Measurements from ENCODE around the gene PTGES3. TPM values are rescaled to one million over a fixed set of nuclear protein-coding genes. Genes with fewer than 3 reads are reported as not detected.
A peak's percentile ranks its signal among the peaks of the same experiment; 100 is the strongest.

PTGES3 gene
- total RNA-seq, 1 experiment from 2014 or later, result 435 TPM

- peak overlapping the region; percentile 73 to 81 (median 81); a peak in 6 of 7 replicates for H3K27ac Mint-ChIP-seq
These were observed 55.2 kb downstream of the PTGES3 start for GRCh38 chr12:56632701-56633467.

More at GRCh38 chr12:56632701-56633467, 55.2 kb downstream of the PTGES3 start:
- H3K27me3 ChIP-seq (ENCODE audit: insufficient read depth, low read length), result no peaks in the 10 kb centered on the region
- no peak for DNase-seq
- no peak overlapping the region for H4K8ac ChIP-seq (replicated peaks; ENCODE audit: insufficient read length, low read depth, low read length)
- no peak overlapping the region for H2BK15ac ChIP-seq (ENCODE audit: low read depth, low read length)
- no peak overlapping the region for H3K9ac ChIP-seq (ENCODE audit: extremely low read depth, insufficient read length, low read length)
- H4K20me1 ChIP-seq (ENCODE audit: control insufficient read depth, insufficient read depth, insufficient read length), result no peaks in the 10 kb centered on the region
- peak overlapping the region; percentile 90 for H3K4me2 ChIP-seq (ENCODE audit: insufficient read depth, insufficient read length, low read length)
- no peak overlapping the region for H2BK20ac ChIP-seq (ENCODE audit: low read depth, low read length, poor library complexity, severe bottlenecking)
- H4K91ac ChIP-seq (ENCODE audit: insufficient read length, low read depth, low read length), result no peak overlapping the region
- no peak overlapping the region for H3T11ph ChIP-seq (ENCODE audit: low read length)
- H3K79me2 ChIP-seq (ENCODE audit: insufficient read depth, low read length), result peaks cover 10% of the 10 kb centered on the region; the same call in 1 of the 2 replicates
- no peak overlapping the region for H2BK5ac ChIP-seq (ENCODE audit: insufficient read length, low read length)
- H4K5ac ChIP-seq (ENCODE audit: insufficient read length, low read depth, low read length), result no peak overlapping the region
- H3K4me3 Mint-ChIP-seq, result peak overlapping the region; percentile 36 to 92
- peaks cover 2 to 12% (median 3%) of the 10 kb centered on the region in 3 experiments; a peak in 5 of 7 replicates for H3K36me3 Mint-ChIP-seq (ENCODE audit: insufficient read depth in 1 of 3, low read depth in 3 of 3)
- H2BK12ac ChIP-seq (ENCODE audit: insufficient read length, low read depth, low read length), result no peak overlapping the region
- no peak overlapping the region for H3K4ac ChIP-seq (ENCODE audit: low read depth, low read length)
- no peak overlapping the region for H2BK120ac ChIP-seq (ENCODE audit: low read depth, low read length, poor library complexity, severe bottlenecking)
- TF ChIP-seq CTCF (conservative IDR thresholded peaks at IDR 0.05), result no peak
- no peak overlapping the region for H2AFZ ChIP-seq (ENCODE audit: low read length)
- no peak overlapping the region for H3K18ac ChIP-seq (ENCODE audit: insufficient read length, low read depth, low read length)
- no peak overlapping the region for H3K56ac ChIP-seq (ENCODE audit: insufficient read length, low read depth, low read length)
- H3K27me3 Mint-ChIP-seq (ENCODE audit: low read depth), result no peaks in the 10 kb centered on the region
- H3K23ac ChIP-seq (ENCODE audit: insufficient read length, low read depth, low read length), result no peak overlapping the region
- H3K79me1 ChIP-seq (ENCODE audit: insufficient read depth, low read depth, low read length, poor library complexity, severe bottlenecking), result no peaks in the 10 kb centered on the region
- H3K4me1 ChIP-seq (ENCODE audit: insufficient read depth, low read length), result peaks cover 14% of the 10 kb centered on the region; the same call in 1 of the 2 replicates
- H3K14ac ChIP-seq (ENCODE audit: insufficient read depth, low read length), result no peak overlapping the region
- H3K4me1 Mint-ChIP-seq, result peaks cover 72 to 74% of the 10 kb centered on the region in 2 experiments
- H3K23me2 ChIP-seq (ENCODE audit: insufficient read length, low read depth, low read length, poor library complexity, severe bottlenecking), result peaks cover 34% of the 10 kb centered on the region
- WGBS (ENCODE audit: extremely low coverage, insufficient read length, low lambda C conversion rate), result no CpG with 5 or more reads among the region's 4 CpGs
- H3K9me3 ChIP-seq (ENCODE audit: control insufficient read depth, low read depth, low read length), result no peaks in the 10 kb centered on the region
- no peak overlapping the region for H2AK5ac ChIP-seq (ENCODE audit: insufficient read length, low read length)
- peaks cover 0 to 6% of the 10 kb centered on the region in 2 experiments; a peak in 1 of 5 replicates for H3K9me3 Mint-ChIP-seq
- no peak overlapping the region for H3K27ac ChIP-seq (ENCODE audit: insufficient read length, low read depth, low read length)

All from H9 (cell line).